NCI-H774 (cell line): ENCODE data around the gene NTM.

ENCODE experiments used
- DNase-seq: peaks from one replicate; lab custom pipeline; 2025; lab: John Stamatoyannopoulos, UW

The NTM gene

GRCh38 chr11:131373095-131373725 lies 2.8 kb downstream of the NTM start:
- no peak for DNase-seq

DNA sequence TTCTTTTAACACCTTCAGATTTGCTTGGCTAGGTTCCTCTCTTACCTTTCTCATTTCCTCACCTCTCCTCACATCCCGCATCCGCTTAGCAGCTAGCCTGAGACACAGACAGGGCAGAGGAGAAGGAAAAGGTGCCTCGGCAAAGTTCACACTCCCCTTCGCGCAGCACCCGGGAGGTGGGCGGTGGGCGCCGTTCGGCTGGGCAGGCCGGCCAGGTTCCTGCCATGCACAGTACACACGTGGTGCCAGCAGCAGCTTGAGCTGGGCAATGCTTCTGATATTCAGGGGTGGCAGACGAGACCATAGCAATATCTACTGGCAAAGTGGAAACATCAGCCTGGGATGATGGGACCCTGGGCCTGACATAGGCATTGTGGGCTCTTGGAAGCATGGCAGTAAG lies 3.3 kb downstream of the NTM start:
- no peak for DNase-seq

GRCh38 chr11:131375421-131375820 lies 5.0 kb downstream of the NTM start:
- no peak for DNase-seq

DNA sequence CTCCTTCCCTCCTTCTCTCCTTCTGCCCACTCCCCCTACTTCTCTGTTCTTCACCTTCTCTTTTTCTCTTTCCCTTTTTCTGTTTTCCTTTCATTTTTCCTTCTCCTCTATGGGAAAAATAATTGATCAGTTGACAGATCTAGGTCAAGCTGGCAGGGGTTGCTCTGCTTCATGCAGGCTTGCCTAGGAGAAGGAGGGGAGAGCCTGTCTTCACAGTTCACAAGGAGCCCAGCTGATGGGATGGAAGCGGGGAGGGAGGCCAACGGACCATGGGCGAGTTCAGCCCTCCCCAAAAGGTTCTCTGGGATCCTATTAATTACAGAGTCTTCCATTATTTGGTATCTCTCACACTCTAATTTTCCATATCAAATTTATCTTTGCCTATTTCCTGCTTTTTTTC lies 5.5 kb downstream of the NTM start:
- DNase-seq: no peak

- DNase-seq: no peak
Measured at GRCh38 chr11:131378931-131379330, 8.5 kb downstream of the NTM start.

GRCh38 chr11:131385763-131386390 lies 15.5 kb downstream of the NTM start:
- DNase-seq: no peak

GRCh38 chr11:131386408-131386807 lies 16.0 kb downstream of the NTM start:
- no peak for DNase-seq

- DNase-seq: no peak
Measured at GRCh38 chr11:131388030-131388429, 17.6 kb downstream of the NTM start.

DNA sequence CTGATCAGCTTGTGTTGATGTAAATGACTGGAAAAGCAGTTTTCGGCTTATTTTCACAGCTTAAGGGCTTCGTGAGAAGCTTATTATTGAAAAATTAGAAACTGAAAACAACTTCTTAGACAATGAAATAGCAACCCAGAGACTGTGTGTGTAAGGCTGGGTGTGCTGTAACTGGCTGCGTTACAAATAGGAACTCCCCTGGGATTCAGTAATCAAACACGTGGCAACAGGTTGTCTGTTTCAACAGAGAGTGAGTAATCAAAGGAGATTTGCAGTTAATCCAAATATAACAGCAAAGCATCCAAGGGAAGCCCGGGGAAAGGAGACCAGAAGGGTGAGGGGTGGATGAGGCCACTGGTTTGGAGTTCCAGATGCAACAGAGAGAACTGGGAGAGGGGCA lies 19.2 kb downstream of the NTM start:
- no peak for DNase-seq

GRCh38 chr11:131391176-131391575 lies 20.8 kb downstream of the NTM start:
- DNase-seq: no peak

DNA sequence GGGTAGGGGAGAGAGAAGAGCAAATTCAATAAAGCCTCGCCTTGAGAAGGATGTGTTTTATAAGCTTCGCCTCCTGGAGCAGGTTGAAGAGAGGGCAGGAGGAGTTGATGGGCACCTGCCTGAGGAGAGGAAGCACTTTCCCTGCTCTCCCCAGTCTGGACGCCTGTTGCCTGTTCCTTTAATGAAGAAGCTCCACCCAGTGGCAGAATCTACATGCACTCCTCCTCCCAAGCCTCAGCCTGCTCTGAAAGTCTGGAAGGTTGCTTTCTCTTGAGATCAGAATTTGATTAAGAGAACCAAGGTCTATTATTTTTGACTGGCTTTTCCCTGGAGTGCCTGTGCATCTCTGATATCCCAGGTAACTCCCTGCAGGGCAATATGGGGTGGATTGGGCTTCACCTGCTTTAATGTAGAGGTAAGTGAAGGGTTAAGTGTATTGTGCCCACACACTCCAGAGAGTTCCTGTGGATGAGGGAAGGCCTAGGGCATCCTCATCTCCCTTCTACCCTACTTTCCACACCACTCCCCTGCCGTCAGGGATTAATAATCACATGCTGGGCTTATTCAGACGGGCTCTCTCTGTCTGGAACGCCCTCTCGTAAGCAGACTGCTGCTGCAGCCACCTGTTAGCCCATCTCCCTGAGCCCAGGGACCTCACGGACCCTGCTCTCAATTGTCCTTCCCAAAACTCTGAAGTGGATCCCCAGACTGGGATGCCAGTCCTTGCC lies 22.3 kb downstream of the NTM start:
- DNase-seq: no peak

DNA sequence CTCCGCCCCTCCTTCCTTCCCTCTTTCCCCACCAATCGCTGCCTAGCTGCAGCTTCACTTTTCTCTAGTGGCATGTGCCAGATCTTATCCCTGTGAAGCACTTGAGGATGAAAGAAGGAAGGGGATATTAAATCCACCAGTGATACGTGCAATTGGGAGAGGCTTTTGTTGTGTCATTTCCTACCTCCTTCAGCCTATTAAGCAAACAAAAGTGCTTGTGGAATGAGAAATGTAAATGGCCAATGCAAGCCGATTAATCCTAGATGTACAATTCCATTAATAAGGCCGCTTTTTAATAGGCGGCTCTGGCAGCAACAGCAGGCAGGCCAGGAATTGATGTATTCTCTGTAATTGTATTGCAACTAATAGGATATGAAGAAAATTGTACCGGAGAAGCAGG lies 23.3 kb downstream of the NTM start:
- no peak for DNase-seq

DNA sequence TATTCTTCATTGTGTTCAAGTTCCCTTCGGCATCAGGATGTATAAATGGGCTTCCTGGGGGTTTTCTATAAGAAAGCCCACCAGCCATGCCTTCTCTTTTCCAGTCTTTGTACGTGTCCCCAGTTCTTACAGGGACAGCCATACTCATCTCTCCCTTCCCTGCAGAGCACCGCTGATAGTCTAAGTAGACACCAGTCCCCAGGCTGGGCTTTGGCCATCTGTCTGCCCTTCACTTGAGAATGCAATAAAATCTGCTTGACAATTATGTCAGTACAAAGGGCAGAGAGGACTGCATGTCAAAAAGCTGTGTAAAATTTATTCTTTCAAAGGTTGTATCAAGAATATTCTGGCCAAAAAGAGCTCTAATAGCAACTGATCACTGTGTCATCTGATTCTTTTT lies 27.3 kb downstream of the NTM start:
- no peak for DNase-seq

GRCh38 chr11:131402040-131402439 lies 31.6 kb downstream of the NTM start:
- DNase-seq: no peak

DNA sequence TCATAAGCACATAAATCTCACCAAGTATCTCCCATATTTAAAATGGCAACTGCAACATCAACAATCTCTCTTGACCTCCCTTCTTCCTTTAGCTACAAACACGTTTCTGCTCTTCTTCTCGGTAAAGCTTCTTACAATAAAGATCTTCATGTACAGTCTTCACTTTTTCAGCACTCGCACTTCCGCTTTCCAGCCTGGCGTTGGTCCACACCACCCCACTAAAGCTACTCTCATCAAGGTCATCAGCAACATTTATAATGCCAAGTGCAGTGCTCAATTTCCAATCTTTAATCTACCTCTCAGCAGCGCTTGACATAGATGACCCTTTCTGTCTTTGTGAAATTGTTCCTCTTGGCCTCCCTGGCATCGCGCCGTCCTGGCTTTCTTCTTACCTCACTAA lies 33.6 kb downstream of the NTM start:
- no peak for DNase-seq

DNA sequence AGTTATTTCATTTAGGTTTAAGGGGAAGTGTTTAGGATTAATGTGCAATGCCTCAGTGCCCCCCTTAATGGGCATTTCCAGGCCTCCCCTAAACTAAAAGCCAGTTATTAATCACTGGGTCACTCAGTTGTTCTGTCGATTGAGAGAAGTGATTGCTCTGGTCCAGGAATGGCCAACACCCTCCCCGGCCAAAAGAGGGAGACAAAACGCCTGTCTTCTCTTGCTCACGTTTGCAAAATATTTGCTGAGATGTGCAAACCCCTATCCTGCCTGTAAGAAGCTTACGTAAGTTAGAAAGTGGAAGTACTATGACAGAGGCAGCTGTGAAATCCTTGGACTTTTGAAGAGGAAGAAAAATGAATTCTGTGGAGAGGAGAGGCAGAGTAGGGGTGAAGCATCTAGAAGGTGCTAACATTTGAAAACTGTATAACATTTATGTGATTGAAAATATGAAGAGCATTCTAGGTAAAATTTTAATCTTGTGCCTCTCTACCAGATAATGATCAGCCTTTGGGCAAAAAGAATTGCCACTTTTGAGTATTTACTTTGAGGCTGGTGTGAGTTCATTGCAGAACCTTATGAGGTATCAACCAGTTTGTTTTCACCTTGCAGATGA lies 37.7 kb downstream of the NTM start:
- no peak for DNase-seq

DNA sequence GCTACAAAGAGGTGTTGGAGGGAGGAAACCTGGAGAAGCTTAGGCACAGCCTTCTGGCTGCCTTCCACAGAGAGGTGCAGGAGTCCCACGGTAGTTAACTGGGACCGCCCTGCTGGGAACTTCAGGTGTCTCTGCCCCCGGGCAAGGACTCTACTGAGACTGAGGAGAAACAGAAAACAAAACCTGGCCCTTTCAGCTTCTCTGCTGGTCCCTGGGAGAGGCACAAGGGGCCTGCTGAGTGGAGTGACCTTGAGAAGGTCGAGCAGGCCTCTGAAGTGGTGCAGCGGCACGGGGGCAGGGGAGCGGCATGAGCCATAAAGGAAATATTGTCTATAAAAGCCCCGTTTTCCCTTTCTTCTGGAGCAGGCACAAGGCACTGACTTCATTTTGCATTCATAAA lies 38.9 kb downstream of the NTM start:
- no peak for DNase-seq

DNA sequence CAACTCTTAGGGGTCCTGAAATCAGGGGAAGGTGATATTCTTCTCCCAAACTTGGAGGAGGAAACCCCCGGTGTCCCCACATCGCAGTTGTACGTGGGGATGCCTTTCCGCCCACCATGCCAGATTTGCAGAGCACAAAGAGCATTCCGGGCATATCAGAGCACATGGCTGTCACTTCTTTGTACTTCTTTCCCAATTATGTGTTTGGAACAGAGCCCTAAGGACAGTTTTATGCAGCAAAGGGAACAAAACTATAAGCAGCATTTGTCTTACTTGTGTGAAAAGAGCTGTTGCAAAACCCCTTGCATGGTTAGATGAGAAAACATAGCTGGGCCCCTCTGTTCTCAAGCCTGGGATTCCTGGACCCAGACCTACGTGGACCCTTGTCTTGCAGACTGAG lies 41.2 kb downstream of the NTM start:
- no peak for DNase-seq

GRCh38 chr11:131412061-131412460 lies 41.6 kb downstream of the NTM start:
- DNase-seq: no peak

DNA sequence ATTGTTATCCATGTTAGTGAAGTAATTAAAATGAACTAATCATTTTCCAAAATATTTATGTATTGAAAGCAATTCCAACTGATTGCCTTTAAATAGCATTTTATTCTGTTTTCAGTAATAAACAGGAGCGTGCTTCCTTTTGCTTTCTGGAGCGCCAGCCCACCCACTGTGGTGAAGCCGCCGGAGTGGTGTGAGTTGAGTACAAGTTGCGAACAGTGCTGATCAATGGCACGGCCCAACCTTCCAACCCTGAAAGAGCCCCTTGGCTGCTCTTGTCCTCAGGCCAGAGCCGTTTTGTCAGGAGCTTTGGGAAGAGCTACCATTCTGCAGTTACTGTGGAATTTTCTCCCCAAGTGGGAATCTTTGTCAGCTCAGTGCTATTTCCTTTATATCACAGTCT lies 42.8 kb downstream of the NTM start:
- DNase-seq: no peak

DNA sequence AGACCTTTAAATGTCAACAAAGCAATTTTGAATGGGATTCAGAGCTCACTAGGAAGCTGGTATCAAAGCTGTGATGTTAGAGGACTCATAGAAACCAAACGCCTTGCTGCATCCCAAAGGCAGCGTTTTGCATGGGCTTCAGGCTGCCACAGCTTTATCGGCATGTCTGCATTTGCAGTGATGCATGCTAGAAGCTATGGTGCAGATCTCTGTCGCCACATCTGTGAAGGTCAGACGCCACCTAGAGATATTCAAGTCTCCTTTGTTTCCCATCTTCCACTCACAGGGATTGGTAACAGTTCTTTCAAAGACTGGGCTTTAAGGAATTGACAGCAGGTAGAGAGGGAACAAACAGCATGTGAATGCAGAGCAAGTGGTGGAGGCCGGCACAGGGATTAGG lies 47.8 kb downstream of the NTM start:
- no peak for DNase-seq

- no peak for DNase-seq
Measured at GRCh38 chr11:131421066-131421855, 50.8 kb downstream of the NTM start.
